Uterus (tissue), 4 donors: Measurements from ENCODE around the gene SLC25A4. TPM values are rescaled to one million over a fixed set of nuclear protein-coding genes. Genes with fewer than 3 reads are reported as not detected.
"Not testable (repeated sequence)": the region's sequence is repeated elsewhere in the genome, so short reads cannot be mapped to it uniquely, and the experiment has no call there.

ENCODE experiments used
- DNase-seq, 2 donors: peaks; one replicate each; pipeline ENCODE4 v3.0.0-alpha.2; 2019 to 2020
- H3K27ac ChIP-seq, 2 donors: fragments of 200-600 bp; sonication (generic); 1 replicate in 1 of 2; 2 replicates in 1 of 2; pipeline ENCODE4 v1.5.1; 2016 to 2018
- H3K27me3 ChIP-seq, 2 donors: fragments of 200-600 bp; sonication (generic); one replicate each; pipeline ENCODE4 v1.5.1; 2018 to 2019; ENCODE audit warnings: control low read depth in 1 of 2
- H3K36me3 ChIP-seq, 2 donors: fragments of 200-600 bp; sonication (generic); one replicate each; pipeline ENCODE4 v1.5.1; 2019; ENCODE audit warnings: control low read depth in 1 of 2
- H3K4me1 ChIP-seq, 2 donors: fragments of 200-600 bp; sonication (generic); one replicate each; pipeline ENCODE4 v1.5.1; 2018 to 2019; ENCODE audit warnings: control low read depth in 1 of 2
- H3K4me3 ChIP-seq, 2 donors: fragments of 200-600 bp; sonication (generic); 1 replicate in 1 of 2; 2 replicates in 1 of 2; pipeline ENCODE4 v1.5.1; 2018 to 2019; ENCODE audit warnings: mild to moderate bottlenecking in 1 of 2
- H3K9me3 ChIP-seq, 2 donors: fragments of 200-600 bp; sonication (generic); one replicate each; pipeline ENCODE4 v1.5.1; 2019; ENCODE audit warnings: control low read depth in 1 of 2
- POLR2A ChIP-seq, 2 donors: fragments of 450-650 bp; IDR thresholded peaks; one replicate each; pipeline ENCODE4 v1.6.1; 2016; ENCODE audit warnings: antibody characterized with exemption in 2 of 2, mild to moderate bottlenecking in 1 of 2, moderate library complexity in 1 of 2
- intact Hi-C: fragments of 100-400 bp; cut with DNase I; formaldehyde crosslinking; loops from one replicate; pipeline ENCODE4 v1.15.1; 2023; ENCODE audit warnings: low total_unique reads
- total RNA-seq, 4 donors: library from RNA; depleted of rRNA in 3 of 4; stranded (reverse); fragments of >200 nt in 3 of 4; gene quantifications; one replicate each; pipeline versions ENCODE4 v1.1.0 to v1.2.4, GENCODE V29; 2014 to 2023
- TF ChIP-seq, protein P1 (sequence below), 4 experiments: fragments of 200-600 bp in 2 of 4; fragments of 450-650 bp in 2 of 4; sonication (generic) in 2 of 4; IDR thresholded peaks; one replicate each; pipeline ENCODE4 v1.5.1; 2016 to 2019; ENCODE audit warnings: antibody characterized with exemption in 4 of 4, mild to moderate bottlenecking in 2 of 4, moderate library complexity in 1 of 4
- donor health status: DM: yes; HTN: yes; CAD: no.

SLC25A4 gene
- total RNA-seq, 4 donors from 2014 or later: 9.5 to 24.4 (median 14.4) TPM

DNA sequence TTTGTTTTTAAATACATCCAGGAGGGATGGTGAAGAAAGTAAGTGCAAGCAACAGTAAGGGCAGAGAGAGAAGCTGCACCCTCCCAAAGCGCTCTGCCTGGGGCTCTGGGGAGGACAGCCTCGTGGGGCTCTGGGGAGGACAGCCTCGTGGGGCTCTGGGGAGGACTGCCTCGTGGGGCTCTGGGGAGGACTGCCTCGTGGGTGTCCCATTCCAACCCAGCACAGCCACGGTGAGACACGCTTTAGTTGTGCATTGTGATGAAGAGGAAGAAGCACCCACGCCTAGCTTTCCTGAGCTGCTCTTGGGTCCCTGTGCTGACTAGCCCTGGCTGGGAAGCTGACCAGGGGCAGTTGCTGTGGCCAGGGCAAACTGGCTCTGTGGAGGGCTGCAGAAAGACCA, 43.1 kb upstream of the SLC25A4 start:
- Histone ChIP-seq H3K9me3 (no peaks in the 10 kb centered on the region), H3K4me3 (no peak overlapping the region), H3K36me3 (no peaks in the 10 kb centered on the region), H3K27ac (no peak overlapping the region), H3K4me1 (no peaks in the 10 kb centered on the region), H3K27me3 (no peaks in the 10 kb centered on the region)
- intact Hi-C loops: no loop called here
- TF ChIP-seq, protein P1, sequence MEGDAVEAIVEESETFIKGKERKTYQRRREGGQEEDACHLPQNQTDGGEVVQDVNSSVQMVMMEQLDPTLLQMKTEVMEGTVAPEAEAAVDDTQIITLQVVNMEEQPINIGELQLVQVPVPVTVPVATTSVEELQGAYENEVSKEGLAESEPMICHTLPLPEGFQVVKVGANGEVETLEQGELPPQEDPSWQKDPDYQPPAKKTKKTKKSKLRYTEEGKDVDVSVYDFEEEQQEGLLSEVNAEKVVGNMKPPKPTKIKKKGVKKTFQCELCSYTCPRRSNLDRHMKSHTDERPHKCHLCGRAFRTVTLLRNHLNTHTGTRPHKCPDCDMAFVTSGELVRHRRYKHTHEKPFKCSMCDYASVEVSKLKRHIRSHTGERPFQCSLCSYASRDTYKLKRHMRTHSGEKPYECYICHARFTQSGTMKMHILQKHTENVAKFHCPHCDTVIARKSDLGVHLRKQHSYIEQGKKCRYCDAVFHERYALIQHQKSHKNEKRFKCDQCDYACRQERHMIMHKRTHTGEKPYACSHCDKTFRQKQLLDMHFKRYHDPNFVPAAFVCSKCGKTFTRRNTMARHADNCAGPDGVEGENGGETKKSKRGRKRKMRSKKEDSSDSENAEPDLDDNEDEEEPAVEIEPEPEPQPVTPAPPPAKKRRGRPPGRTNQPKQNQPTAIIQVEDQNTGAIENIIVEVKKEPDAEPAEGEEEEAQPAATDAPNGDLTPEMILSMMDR (IDR thresholded peaks at IDR 0.05): no peak
- TF ChIP-seq POLR2A (IDR thresholded peaks at IDR 0.05): no peak
- no peak for DNase-seq

DNA sequence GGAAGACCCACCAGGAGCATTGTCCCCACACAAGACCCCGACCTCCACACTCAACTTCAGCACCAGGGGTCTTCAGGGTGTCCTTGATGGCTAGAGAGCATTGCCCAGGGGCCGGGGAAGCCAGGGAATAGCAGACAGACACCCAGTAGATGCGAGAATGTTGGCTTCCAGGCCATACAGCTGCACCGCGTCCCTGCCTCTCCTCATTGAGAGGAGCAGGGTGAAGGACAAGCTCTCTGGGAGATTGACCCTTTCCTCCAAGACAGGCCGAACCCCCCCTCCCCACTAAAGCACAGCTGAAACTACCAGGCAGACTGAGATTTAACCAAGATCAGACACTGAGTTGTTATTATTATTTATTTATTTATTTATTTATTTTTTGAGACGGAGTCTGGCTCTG, 42.6 kb upstream of the SLC25A4 start:
- intact Hi-C loops: no loop called here
- TF ChIP-seq, protein P1 (IDR thresholded peaks at IDR 0.05): no peak
- no peak for TF ChIP-seq POLR2A (IDR thresholded peaks at IDR 0.05)
- H3K4me3 ChIP-seq: no peak overlapping the region
- H3K4me1 ChIP-seq: no peaks in the 10 kb centered on the region
- H3K9me3 ChIP-seq: no peaks in the 10 kb centered on the region
- no peak for DNase-seq
- no peaks in the 10 kb centered on the region for H3K36me3 ChIP-seq
- no peaks in the 10 kb centered on the region for H3K27me3 ChIP-seq
- H3K27ac ChIP-seq: no peak overlapping the region

DNA sequence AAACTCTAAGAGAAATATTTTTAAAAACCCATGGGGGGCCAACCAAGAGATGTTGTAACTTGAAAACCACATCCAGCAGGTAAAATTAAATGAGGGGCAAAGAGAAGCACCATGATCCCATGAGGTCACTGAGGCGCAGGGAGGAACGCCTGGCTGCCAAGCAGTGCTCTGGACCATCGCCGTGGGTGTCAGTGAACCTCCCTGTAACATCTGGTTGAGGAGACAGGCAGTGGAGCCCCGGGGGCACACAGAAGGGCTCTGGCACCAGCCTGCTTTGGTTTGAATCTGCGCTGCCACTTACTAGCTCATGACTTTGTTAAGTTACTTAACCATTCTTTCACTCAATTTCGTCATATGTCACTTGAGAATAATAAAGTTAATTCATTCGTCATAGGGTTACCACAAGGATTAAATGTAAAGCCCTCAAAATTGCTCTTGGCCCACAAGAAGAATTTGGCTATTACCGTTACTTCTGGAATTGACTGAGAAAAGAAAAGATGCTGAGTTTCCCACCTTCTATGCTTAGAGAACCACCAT, 41.6 kb upstream of the SLC25A4 start:
- Histone ChIP-seq H3K27me3 (no peaks in the 10 kb centered on the region), H3K27ac (no peak overlapping the region), H3K4me1 (no peaks in the 10 kb centered on the region), H3K36me3 (no peaks in the 10 kb centered on the region), H3K9me3 (no peaks in the 10 kb centered on the region), H3K4me3 (no peak overlapping the region)
- intact Hi-C loops: no loop called here
- TF ChIP-seq POLR2A (IDR thresholded peaks at IDR 0.05): no peak
- TF ChIP-seq, protein P1 (IDR thresholded peaks at IDR 0.05): no peak
- no peak for DNase-seq

DNA sequence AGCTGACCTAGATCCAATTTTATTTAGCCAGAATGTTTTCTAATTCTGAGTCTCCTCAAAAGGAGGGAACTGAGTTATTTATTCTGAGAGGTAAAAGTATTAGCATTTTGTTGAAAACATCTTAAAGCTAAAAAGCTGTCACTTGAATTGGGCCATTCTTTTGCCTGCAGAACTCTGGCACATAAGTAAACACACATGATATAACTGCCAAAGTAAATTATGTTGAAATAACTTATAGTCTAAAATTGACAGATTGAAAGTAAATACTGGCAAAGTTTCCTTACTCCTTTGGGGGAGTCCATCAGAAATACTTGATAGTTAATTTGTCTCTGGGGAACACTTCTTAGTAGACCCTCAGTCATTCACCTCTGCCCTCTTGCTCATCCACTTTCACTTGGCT, 38.3 kb upstream of the SLC25A4 start:
- intact Hi-C loops: no loop called here
- Histone ChIP-seq H3K4me3 (no peak overlapping the region), H3K4me1 (no peaks in the 10 kb centered on the region)

GRCh38 chr4:185106353-185106752, 36.7 kb upstream of the SLC25A4 start:
- DNase-seq: no peak
- Histone ChIP-seq H3K9me3 (no peaks in the 10 kb centered on the region), H3K27ac (no peak overlapping the region), H3K4me1 (no peaks in the 10 kb centered on the region), H3K27me3 (no peaks in the 10 kb centered on the region), H3K36me3 (no peaks in the 10 kb centered on the region), H3K4me3 (no peak overlapping the region)
- intact Hi-C loops: no loop called here
- TF ChIP-seq, protein P1 (IDR thresholded peaks at IDR 0.05): no peak
- no peak for TF ChIP-seq POLR2A (IDR thresholded peaks at IDR 0.05)

More for the DNA sequence above, 38.3 kb upstream of the SLC25A4 start:
- no peaks in the 10 kb centered on the region for H3K36me3 ChIP-seq
- TF ChIP-seq, protein P1 (IDR thresholded peaks at IDR 0.05): no peak
- no peak for TF ChIP-seq POLR2A (IDR thresholded peaks at IDR 0.05)
- H3K27me3 ChIP-seq: no peaks in the 10 kb centered on the region
- DNase-seq: no peak
- H3K27ac ChIP-seq: no peak overlapping the region
- H3K9me3 ChIP-seq: no peaks in the 10 kb centered on the region

- intact Hi-C loops, DNase-seq, H3K27me3 ChIP-seq, H3K36me3 ChIP-seq, H3K4me1 ChIP-seq, H3K9me3 ChIP-seq, H3K4me3 ChIP-seq, H3K27ac ChIP-seq: not testable (repeated sequence)
Observed at GRCh38 chr4:185107574-185107973, 35.5 kb upstream of the SLC25A4 start.
